Retinal pigment epithelial cell (primary cell): Measurements from ENCODE around the gene RPS15.

Source experiments
- DNase-seq: peaks from one replicate; pipeline ENCODE4 v3.0.0-alpha.2; 2010; ENCODE audit warnings: low read depth
- H3K4me3 ChIP-seq: 2 replicates; pipeline ENCODE4 v1.5.1; 2011; ENCODE audit warnings: mild to moderate bottlenecking, low read length, control low read depth, moderate library complexity
- TF ChIP-seq, protein P1 (sequence below): conservative IDR thresholded peaks from 2 replicates; pipeline ENCODE4 v1.5.1; 2011; ENCODE audit warnings: low read depth, low read length, control low read depth, inconsistent platforms

RPS15 gene

DNA sequence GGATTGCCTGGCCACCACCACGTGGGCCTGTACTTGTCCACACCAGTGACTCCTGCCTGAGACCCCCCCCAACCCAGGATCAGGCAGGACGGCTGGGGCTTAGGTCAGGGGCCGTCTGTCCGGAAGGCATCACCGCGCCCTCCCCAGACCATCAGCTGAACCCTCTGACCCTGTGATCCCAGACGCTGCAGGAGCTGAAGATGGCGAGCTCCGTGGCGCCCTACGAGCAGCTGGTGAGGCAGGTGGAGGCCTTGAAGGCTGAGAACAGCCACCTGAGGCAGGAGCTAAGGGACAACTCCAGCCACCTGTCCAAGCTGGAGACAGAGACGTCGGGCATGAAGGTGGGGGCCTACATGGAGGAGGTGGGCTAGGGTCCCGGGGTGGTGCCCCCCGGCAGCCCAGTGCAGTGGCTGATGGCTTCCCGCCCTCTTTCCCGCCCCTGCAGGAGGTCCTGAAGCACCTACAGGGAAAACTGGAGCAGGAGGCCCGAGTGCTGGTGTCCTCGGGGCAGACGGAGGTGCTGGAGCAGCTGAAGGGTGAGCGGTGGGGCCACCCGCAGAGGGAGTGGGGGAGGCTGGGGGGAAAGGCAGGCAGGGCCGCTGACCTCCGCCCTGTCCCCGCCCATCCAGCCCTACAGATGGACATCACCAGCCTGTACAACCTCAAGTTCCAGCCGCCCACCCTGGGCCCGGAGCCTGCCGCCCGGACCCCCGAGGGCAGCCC lies 14.8 kb downstream of the RPS15 start:
- H3K4me3 ChIP-seq = no peak overlapping the region

GRCh38 chr19:1453525-1454364 lies 15.5 kb downstream of the RPS15 start:
- peak; percentile 72 for DNase-seq
- no peak overlapping the region for H3K4me3 ChIP-seq
- TF ChIP-seq, protein P1, sequence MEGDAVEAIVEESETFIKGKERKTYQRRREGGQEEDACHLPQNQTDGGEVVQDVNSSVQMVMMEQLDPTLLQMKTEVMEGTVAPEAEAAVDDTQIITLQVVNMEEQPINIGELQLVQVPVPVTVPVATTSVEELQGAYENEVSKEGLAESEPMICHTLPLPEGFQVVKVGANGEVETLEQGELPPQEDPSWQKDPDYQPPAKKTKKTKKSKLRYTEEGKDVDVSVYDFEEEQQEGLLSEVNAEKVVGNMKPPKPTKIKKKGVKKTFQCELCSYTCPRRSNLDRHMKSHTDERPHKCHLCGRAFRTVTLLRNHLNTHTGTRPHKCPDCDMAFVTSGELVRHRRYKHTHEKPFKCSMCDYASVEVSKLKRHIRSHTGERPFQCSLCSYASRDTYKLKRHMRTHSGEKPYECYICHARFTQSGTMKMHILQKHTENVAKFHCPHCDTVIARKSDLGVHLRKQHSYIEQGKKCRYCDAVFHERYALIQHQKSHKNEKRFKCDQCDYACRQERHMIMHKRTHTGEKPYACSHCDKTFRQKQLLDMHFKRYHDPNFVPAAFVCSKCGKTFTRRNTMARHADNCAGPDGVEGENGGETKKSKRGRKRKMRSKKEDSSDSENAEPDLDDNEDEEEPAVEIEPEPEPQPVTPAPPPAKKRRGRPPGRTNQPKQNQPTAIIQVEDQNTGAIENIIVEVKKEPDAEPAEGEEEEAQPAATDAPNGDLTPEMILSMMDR = peak; percentile 10

More for the DNA sequence above, 14.8 kb downstream of the RPS15 start:
- DNase-seq = no peak
- TF ChIP-seq, protein P1 = no peak

DNA sequence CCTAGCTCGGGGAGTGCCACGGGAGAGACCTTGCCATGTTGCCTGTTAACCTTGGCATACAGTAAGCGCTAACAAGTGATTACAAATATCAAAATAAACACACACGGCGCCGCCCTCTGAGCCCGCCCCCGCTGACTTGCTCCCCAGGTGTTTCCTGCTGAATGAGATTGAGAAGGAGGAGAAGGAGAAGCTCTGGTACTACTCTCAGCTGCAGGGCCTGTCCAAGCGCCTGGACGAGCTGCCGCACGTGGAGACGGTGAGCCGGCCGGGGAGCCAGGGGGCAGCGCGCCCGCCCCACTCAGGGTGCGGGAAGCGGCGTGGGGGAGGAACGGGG lies 16.8 kb downstream of the RPS15 start:
- H3K4me3 ChIP-seq = no peak overlapping the region
- TF ChIP-seq, protein P1 = no peak
- no peak for DNase-seq

DNA sequence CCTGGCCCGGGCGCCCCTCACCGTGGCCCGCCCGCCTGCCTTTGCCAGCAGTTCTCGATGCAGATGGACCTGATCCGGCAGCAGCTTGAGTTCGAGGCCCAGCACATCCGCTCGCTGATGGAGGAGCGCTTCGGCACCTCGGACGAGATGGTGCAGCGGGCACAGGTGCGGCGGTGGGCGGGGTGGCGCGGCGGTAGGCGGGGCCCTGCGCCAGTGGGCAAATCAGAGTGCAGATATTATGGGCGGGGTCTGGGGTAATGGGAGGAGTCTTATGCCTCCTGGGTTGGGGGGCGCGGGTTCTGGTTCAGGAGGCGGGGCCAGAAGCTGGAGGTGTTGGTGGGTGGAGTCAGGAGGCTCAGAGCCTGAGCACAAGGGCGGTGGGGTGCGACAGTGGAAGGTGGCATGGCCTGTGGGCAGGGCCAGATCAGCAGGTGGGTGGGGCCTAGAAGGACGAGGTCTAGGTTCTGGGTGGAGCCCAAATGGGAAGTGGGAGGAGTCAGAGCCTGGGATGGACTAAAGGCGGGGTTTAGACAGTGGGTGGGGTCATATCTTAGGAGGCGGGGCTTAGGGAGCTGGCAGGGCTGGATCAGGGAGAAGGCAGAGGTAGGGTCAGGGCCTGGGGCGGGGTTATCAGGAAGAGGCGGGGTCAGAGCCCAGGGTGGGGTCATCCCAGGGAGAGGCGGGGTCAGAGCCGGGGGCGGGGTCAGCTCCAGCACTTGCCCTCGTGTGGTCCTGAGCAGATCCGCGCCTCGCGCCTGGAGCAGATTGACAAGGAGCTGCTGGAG lies 17.3 kb downstream of the RPS15 start:
- TF ChIP-seq, protein P1 = no peak
- H3K4me3 ChIP-seq = no peak overlapping the region
- no peak for DNase-seq

DNA sequence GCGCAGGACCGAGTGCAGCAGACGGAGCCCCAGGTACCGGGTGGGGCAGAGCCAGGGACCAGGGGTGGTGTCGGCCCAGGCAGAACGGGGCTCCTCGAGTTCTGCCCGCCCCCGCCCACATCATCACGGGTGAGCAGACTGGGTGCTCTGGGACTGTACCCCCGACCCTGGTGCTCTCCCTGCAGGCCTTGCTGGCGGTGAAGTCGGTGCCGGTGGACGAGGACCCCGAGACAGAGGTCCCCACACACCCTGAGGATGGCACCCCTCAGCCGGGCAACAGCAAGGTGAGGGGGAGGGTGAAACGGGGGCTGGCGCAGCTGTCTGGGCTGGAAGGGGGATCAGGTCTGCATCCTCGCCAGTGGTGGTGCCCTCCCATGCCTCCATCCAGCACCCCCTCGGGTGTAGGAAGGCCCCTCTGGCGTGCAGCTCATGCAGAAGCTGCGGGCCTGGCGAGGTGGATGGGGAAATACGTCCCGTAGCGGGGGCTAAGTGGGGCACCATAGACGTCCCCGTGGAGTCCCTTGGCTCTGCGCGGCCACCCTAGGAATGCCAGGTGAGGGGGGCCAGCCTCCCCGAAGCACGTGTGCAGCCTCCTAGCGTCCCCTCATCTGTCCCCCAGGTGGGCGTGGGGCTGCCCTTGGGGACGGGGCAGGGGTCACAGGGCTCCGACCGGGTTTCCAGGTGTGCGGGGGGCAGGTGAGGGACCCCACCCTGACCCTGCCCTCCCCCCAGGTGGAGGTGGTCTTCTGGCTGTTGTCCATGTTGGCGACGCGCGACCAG lies 18.1 kb downstream of the RPS15 start:
- TF ChIP-seq, protein P1 = no peak
- H3K4me3 ChIP-seq = no peak overlapping the region
- DNase-seq = no peak

- no peak overlapping the region for H3K4me3 ChIP-seq
- DNase-seq = no peak
- TF ChIP-seq, protein P1 = peak; percentile 8
Measured at GRCh38 chr19:1457031-1457739, 19.0 kb downstream of the RPS15 start.
